GM23338 (cell line): Measurements from ENCODE around the gene VOPP1. TPM values are rescaled to one million over a fixed set of nuclear protein-coding genes. Genes with fewer than 3 reads are reported as not detected.

Experiments used
- ATAC-seq: fragments of 200-7000 bp; cut with Tn5 transposase; 3 replicates; pipeline ENCODE4 v1.9.1; 2020
- DNase-seq: peaks from one replicate; pipeline ENCODE4 v3.0.0-alpha.2; 2015; ENCODE audit warnings: low spot score
- H2AFZ ChIP-seq: fragments of 200-600 bp; sonication (generic); 2 replicates; pipeline ENCODE4 v1.8.0; 2016; ENCODE audit warnings: antibody characterized with exemption, mild to moderate bottlenecking, moderate library complexity
- H3F3A ChIP-seq: fragments of 200-600 bp; sonication (generic); replicated peaks from 2 replicates; pipeline ENCODE4 v1.8.0; 2017; ENCODE audit warnings: antibody characterized with exemption, mixed run types, low read depth
- H3K27ac ChIP-seq: fragments of 200-600 bp; sonication (generic); 2 replicates; pipeline ENCODE4 v1.6.1; 2016; ENCODE audit warnings: low read depth
- H3K27me3 ChIP-seq: fragments of 200-600 bp; sonication (generic); 2 replicates; pipeline ENCODE4 v1.8.0; 2016; ENCODE audit warnings: mild to moderate bottlenecking, mixed run types, moderate library complexity; ENCODE audit not compliant: insufficient read depth
- H3K36me3 ChIP-seq: fragments of 200-600 bp; sonication (generic); 2 replicates; pipeline ENCODE4 v1.8.0; 2016; ENCODE audit warnings: mild to moderate bottlenecking; ENCODE audit not compliant: insufficient read depth
- H3K4me1 ChIP-seq: fragments of 200-600 bp; sonication (generic); 2 replicates; pipeline ENCODE4 v1.8.0; 2016; ENCODE audit warnings: mild to moderate bottlenecking, moderate library complexity; ENCODE audit not compliant: insufficient read depth
- H3K4me2 ChIP-seq: fragments of 200-600 bp; sonication (generic); 2 replicates; pipeline ENCODE4 v1.7.1; 2017; ENCODE audit warnings: mixed run types
- H3K4me3 ChIP-seq: fragments of 200-600 bp; sonication (generic); 2 replicates; pipeline ENCODE4 v1.6.1; 2016; ENCODE audit warnings: mixed run types
- H3K79me2 ChIP-seq: fragments of 200-600 bp; sonication (generic); replicated peaks from 2 replicates; pipeline ENCODE4 v1.8.0; 2017; ENCODE audit warnings: mild to moderate bottlenecking; ENCODE audit not compliant: insufficient read depth
- H3K9me2 ChIP-seq: fragments of 200-600 bp; sonication (generic); 2 replicates; pipeline ENCODE4 v1.8.0; 2017; ENCODE audit not compliant: insufficient read depth
- H4K20me1 ChIP-seq: fragments of 200-600 bp; sonication (generic); replicated peaks from 2 replicates; pipeline ENCODE4 v1.8.0; 2017; ENCODE audit warnings: mild to moderate bottlenecking; ENCODE audit not compliant: insufficient read depth
- H3K27ac Mint-ChIP-seq: 2 replicates; pipeline ENCODE4 v1.8.0; 2020; ENCODE audit warnings: inconsistent platforms, mild to moderate bottlenecking, moderate library complexity, mixed read lengths
- H3K27me3 Mint-ChIP-seq: 3 replicates; pipeline ENCODE4 v1.8.0; 2022; ENCODE audit warnings: low read depth, mild to moderate bottlenecking, moderate library complexity, mixed read lengths, inconsistent platforms; ENCODE audit not compliant: insufficient read depth, poor library complexity
- H3K36me3 Mint-ChIP-seq: 3 replicates; pipeline ENCODE4 v1.8.0; 2021; ENCODE audit warnings: low read depth, mild to moderate bottlenecking, inconsistent platforms, moderate library complexity, mixed read lengths
- H3K4me1 Mint-ChIP-seq: 3 replicates; pipeline ENCODE4 v1.8.0; 2020; ENCODE audit warnings: mild to moderate bottlenecking, inconsistent platforms, mixed read lengths
- H3K4me3 Mint-ChIP-seq: 3 replicates; pipeline ENCODE4 v1.8.0; 2021; ENCODE audit warnings: moderate library complexity, mild to moderate bottlenecking, inconsistent platforms, mixed read lengths
- H3K9me3 Mint-ChIP-seq: 3 replicates; pipeline ENCODE4 v1.8.0; 2020; ENCODE audit warnings: moderate library complexity, mild to moderate bottlenecking, inconsistent platforms, mixed read lengths
- CREB1 ChIP-seq: fragments of 250-450 bp; sonication (Bioruptor Pico); IDR thresholded peaks from 2 replicates; pipeline ENCODE4 v1.5.0; 2020; ENCODE audit warnings: low read depth, mild to moderate bottlenecking, moderate library complexity
- EZH2 ChIP-seq: fragments of 200-600 bp; sonication (generic); IDR thresholded peaks from one replicate; pipeline ENCODE4 v1.8.0; 2017; ENCODE audit warnings: antibody characterized with exemption, mild to moderate bottlenecking, low read depth; ENCODE audit not compliant: unreplicated experiment
- EZH2phosphoT487 ChIP-seq: fragments of 200-600 bp; sonication (generic); IDR thresholded peaks from one replicate; pipeline ENCODE4 v1.8.1; 2018; ENCODE audit warnings: antibody characterized with exemption; ENCODE audit not compliant: unreplicated experiment
- JUNB ChIP-seq: IDR thresholded peaks from one replicate; pipeline ENCODE4 v1.6.1; 2016; ENCODE audit warnings: antibody characterized with exemption; ENCODE audit not compliant: unreplicated experiment
- NANOG ChIP-seq: IDR thresholded peaks from 2 replicates; pipeline ENCODE4 v1.6.1; 2016; ENCODE audit warnings: antibody characterized with exemption, borderline replicate concordance
- POLR2AphosphoS5 ChIP-seq: IDR thresholded peaks from 2 replicates; pipeline ENCODE4 v1.6.1; 2016; ENCODE audit warnings: antibody characterized with exemption, low read depth
- STAT1 ChIP-seq: IDR thresholded peaks from one replicate; pipeline ENCODE4 v1.6.1; 2016; ENCODE audit warnings: antibody characterized with exemption; ENCODE audit not compliant: unreplicated experiment
- ZNF114 ChIP-seq: fragments of 250-450 bp; sonication (Bioruptor Pico); IDR thresholded peaks from 2 replicates; pipeline ENCODE4 v1.5.0; 2020; ENCODE audit warnings: mild to moderate bottlenecking, moderate library complexity
- ZNF331 ChIP-seq: fragments of 250-450 bp; sonication (Bioruptor Pico); IDR thresholded peaks from 2 replicates; pipeline ENCODE4 v1.5.0; 2020; ENCODE audit warnings: low read depth, mild to moderate bottlenecking, moderate library complexity
- polyA plus RNA-seq: library from polyadenylated mRNA; unstranded; fragments of >200 nt; fragmentation: Nextera tagmentation; extraction: Ambion mirVana; gene quantifications from 2 replicates; pipeline ENCODE4 v1.2.1, GENCODE V29; 2016
- total RNA-seq: library from RNA; depleted of rRNA; stranded (reverse); fragments of >200 nt; shearing (Covaris generic); gene quantifications from 2 replicates; pipeline ENCODE4 v1.2.3, GENCODE V29; 2014
- TF ChIP-seq, protein P1 (sequence below): IDR thresholded peaks from 2 replicates; pipeline ENCODE4 v1.6.1; 2016; ENCODE audit warnings: antibody characterized with exemption
- TF ChIP-seq, protein P2 (sequence below): fragments of 250-450 bp; sonication (Bioruptor Pico); IDR thresholded peaks from 2 replicates; pipeline ENCODE4 v1.5.0; 2020; ENCODE audit warnings: mild to moderate bottlenecking, moderate library complexity
- TF ChIP-seq, protein P3 (sequence below), 2 experiments: fragments of 200-600 bp in 1 of 2; sonication (generic) in 1 of 2; conservative IDR thresholded peaks; 2 replicates each; pipeline versions ENCODE4 v1.5.1 to v1.6.1; 2016 to 2017; ENCODE audit warnings: antibody characterized with exemption in 2 of 2, low read depth in 2 of 2, mild to moderate bottlenecking in 2 of 2, moderate library complexity in 1 of 2
- TF ChIP-seq, protein P4 (sequence below): IDR thresholded peaks from one replicate; pipeline ENCODE4 v1.6.1; 2018; ENCODE audit warnings: antibody characterized with exemption; ENCODE audit not compliant: unreplicated experiment

Gene VOPP1
- total and polyA plus RNA-seq, 2 experiments from 2014 or later: 28.2 to 73.7 TPM

DNA sequence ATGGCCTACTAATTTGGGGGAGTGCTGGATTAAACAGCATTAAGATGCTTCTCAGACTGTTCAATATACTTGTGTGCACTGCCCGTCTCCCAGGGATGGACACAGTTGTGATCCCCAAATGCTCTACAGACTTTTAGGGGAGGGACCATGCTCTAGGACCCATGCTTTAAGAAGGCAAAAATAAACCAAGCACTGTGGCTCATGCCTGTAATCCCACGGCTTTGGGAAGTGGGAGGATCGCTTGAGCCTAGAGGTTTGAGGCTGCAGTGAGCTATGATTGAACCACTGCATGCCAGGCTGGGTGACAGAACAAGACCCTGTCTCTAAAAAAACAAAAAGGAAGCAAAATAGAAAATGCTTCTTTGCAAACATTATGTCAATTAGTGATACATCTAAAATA lies 102.6 kb downstream of the VOPP1 start:
- DNase-seq (no peak), ATAC-seq (no peak)
- H3K4me3 Mint-ChIP-seq: no peak overlapping the region
- H3K4me1 ChIP-seq: no peaks in the 10 kb centered on the region
- H2AFZ ChIP-seq: no peak overlapping the region
- H3K4me2 ChIP-seq: no peak overlapping the region
- H3K27me3 ChIP-seq: no peaks in the 10 kb centered on the region
- H3K27ac ChIP-seq: no peak overlapping the region
- no peaks in the 10 kb centered on the region; the same call in 2 of the 3 replicates for H3K4me1 Mint-ChIP-seq
- H3F3A ChIP-seq: no peaks in the 10 kb centered on the region
- peaks cover 28% of the 10 kb centered on the region for H3K9me3 Mint-ChIP-seq
- H3K27ac Mint-ChIP-seq: no peak overlapping the region
- peaks cover 8% of the 10 kb centered on the region; the same call in 1 of the 2 replicates for H3K36me3 ChIP-seq
- peaks cover 6% of the 10 kb centered on the region for H3K27me3 Mint-ChIP-seq
- no peaks in the 10 kb centered on the region for H4K20me1 ChIP-seq
- no peaks in the 10 kb centered on the region for H3K9me2 ChIP-seq
- peaks cover 52% of the 10 kb centered on the region for H3K36me3 Mint-ChIP-seq
- H3K4me3 ChIP-seq: no peak overlapping the region
- no peaks in the 10 kb centered on the region for H3K79me2 ChIP-seq
- no peak for TF ChIP-seq CREB1 (CRISPR knock-in tag)
- TF ChIP-seq NANOG: no peak
- TF ChIP-seq, protein P1, sequence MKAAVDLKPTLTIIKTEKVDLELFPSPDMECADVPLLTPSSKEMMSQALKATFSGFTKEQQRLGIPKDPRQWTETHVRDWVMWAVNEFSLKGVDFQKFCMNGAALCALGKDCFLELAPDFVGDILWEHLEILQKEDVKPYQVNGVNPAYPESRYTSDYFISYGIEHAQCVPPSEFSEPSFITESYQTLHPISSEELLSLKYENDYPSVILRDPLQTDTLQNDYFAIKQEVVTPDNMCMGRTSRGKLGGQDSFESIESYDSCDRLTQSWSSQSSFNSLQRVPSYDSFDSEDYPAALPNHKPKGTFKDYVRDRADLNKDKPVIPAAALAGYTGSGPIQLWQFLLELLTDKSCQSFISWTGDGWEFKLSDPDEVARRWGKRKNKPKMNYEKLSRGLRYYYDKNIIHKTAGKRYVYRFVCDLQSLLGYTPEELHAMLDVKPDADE: no peak
- TF ChIP-seq ZNF331 (CRISPR knock-in tag): no peak
- TF ChIP-seq STAT1: no peak
- TF ChIP-seq, protein P2, sequence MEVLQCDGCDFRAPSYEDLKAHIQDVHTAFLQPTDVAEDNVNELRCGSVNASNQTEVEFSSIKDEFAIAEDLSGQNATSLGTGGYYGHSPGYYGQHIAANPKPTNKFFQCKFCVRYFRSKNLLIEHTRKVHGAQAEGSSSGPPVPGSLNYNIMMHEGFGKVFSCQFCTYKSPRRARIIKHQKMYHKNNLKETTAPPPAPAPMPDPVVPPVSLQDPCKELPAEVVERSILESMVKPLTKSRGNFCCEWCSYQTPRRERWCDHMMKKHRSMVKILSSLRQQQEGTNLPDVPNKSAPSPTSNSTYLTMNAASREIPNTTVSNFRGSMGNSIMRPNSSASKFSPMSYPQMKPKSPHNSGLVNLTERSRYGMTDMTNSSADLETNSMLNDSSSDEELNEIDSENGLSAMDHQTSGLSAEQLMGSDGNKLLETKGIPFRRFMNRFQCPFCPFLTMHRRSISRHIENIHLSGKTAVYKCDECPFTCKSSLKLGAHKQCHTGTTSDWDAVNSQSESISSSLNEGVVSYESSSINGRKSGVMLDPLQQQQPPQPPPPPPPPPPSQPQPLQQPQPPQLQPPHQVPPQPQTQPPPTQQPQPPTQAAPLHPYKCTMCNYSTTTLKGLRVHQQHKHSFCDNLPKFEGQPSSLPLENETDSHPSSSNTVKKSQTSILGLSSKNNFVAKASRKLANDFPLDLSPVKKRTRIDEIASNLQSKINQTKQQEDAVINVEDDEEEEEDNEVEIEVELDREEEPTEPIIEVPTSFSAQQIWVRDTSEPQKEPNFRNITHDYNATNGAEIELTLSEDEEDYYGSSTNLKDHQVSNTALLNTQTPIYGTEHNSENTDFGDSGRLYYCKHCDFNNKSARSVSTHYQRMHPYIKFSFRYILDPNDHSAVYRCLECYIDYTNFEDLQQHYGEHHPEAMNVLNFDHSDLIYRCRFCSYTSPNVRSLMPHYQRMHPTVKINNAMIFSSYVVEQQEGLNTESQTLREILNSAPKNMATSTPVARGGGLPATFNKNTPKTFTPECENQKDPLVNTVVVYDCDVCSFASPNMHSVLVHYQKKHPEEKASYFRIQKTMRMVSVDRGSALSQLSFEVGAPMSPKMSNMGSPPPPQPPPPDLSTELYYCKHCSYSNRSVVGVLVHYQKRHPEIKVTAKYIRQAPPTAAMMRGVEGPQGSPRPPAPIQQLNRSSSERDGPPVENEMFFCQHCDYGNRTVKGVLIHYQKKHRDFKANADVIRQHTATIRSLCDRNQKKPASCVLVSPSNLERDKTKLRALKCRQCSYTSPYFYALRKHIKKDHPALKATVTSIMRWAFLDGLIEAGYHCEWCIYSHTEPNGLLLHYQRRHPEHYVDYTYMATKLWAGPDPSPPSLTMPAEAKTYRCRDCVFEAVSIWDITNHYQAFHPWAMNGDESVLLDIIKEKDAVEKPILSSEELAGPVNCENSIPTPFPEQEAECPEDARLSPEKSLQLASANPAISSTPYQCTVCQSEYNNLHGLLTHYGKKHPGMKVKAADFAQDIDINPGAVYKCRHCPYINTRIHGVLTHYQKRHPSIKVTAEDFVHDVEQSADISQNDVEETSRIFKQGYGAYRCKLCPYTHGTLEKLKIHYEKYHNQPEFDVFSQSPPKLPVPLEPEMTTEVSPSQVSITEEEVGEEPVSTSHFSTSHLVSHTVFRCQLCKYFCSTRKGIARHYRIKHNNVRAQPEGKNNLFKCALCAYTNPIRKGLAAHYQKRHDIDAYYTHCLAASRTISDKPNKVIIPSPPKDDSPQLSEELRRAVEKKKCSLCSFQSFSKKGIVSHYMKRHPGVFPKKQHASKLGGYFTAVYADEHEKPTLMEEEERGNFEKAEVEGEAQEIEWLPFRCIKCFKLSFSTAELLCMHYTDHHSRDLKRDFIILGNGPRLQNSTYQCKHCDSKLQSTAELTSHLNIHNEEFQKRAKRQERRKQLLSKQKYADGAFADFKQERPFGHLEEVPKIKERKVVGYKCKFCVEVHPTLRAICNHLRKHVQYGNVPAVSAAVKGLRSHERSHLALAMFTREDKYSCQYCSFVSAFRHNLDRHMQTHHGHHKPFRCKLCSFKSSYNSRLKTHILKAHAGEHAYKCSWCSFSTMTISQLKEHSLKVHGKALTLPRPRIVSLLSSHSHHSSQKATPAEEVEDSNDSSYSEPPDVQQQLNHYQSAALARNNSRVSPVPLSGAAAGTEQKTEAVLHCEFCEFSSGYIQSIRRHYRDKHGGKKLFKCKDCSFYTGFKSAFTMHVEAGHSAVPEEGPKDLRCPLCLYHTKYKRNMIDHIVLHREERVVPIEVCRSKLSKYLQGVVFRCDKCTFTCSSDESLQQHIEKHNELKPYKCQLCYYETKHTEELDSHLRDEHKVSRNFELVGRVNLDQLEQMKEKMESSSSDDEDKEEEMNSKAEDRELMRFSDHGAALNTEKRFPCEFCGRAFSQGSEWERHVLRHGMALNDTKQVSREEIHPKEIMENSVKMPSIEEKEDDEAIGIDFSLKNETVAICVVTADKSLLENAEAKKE (CRISPR knock-in tag): no peak
- TF ChIP-seq, protein P3, sequence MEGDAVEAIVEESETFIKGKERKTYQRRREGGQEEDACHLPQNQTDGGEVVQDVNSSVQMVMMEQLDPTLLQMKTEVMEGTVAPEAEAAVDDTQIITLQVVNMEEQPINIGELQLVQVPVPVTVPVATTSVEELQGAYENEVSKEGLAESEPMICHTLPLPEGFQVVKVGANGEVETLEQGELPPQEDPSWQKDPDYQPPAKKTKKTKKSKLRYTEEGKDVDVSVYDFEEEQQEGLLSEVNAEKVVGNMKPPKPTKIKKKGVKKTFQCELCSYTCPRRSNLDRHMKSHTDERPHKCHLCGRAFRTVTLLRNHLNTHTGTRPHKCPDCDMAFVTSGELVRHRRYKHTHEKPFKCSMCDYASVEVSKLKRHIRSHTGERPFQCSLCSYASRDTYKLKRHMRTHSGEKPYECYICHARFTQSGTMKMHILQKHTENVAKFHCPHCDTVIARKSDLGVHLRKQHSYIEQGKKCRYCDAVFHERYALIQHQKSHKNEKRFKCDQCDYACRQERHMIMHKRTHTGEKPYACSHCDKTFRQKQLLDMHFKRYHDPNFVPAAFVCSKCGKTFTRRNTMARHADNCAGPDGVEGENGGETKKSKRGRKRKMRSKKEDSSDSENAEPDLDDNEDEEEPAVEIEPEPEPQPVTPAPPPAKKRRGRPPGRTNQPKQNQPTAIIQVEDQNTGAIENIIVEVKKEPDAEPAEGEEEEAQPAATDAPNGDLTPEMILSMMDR (conservative IDR thresholded peaks at IDR 0.05; ENCODE audit: low read depth in 2 of 2): no peak
- TF ChIP-seq, protein P4, sequence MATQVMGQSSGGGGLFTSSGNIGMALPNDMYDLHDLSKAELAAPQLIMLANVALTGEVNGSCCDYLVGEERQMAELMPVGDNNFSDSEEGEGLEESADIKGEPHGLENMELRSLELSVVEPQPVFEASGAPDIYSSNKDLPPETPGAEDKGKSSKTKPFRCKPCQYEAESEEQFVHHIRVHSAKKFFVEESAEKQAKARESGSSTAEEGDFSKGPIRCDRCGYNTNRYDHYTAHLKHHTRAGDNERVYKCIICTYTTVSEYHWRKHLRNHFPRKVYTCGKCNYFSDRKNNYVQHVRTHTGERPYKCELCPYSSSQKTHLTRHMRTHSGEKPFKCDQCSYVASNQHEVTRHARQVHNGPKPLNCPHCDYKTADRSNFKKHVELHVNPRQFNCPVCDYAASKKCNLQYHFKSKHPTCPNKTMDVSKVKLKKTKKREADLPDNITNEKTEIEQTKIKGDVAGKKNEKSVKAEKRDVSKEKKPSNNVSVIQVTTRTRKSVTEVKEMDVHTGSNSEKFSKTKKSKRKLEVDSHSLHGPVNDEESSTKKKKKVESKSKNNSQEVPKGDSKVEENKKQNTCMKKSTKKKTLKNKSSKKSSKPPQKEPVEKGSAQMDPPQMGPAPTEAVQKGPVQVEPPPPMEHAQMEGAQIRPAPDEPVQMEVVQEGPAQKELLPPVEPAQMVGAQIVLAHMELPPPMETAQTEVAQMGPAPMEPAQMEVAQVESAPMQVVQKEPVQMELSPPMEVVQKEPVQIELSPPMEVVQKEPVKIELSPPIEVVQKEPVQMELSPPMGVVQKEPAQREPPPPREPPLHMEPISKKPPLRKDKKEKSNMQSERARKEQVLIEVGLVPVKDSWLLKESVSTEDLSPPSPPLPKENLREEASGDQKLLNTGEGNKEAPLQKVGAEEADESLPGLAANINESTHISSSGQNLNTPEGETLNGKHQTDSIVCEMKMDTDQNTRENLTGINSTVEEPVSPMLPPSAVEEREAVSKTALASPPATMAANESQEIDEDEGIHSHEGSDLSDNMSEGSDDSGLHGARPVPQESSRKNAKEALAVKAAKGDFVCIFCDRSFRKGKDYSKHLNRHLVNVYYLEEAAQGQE: no peak
- TF ChIP-seq ZNF114 (CRISPR knock-in tag): no peak
- no peak for TF ChIP-seq JUNB
- TF ChIP-seq EZH2phosphoT487: no peak
- no peak for TF ChIP-seq EZH2
- TF ChIP-seq POLR2AphosphoS5: no peak
